GM18505 (cell line): ENCODE measurements around the gene NXT2.
"Not testable (repeated sequence)": the region's sequence is repeated elsewhere in the genome, so short reads cannot be mapped to it uniquely, and the experiment has no call there.

Experiments
- ATAC-seq: cut with Tn5 transposase; IDR thresholded peaks from one replicate; pipeline ENCODE4 v1.9.1; 2021; ENCODE audit not compliant: unreplicated experiment
- POLR2A ChIP-seq: IDR thresholded peaks from 4 replicates; pipeline ENCODE4 v1.6.1; 2011; ENCODE audit warnings: borderline replicate concordance; ENCODE audit not compliant: insufficient read depth, insufficient read length; ENCODE audit errors: extremely low read depth

The NXT2 gene

GRCh38 chrX:109536439-109537323 lies at the start of gene NXT2:
Gene NXT2 (plus strand): TSS chrX:109536844. CDS start chrX:109537007, 163 bp downstream.
- ATAC-seq: peak; percentile 98
- peak; percentile 88 for TF ChIP-seq POLR2A

GRCh38 chrX:109487640-109488039 lies 49.0 kb upstream of the NXT2 start:
- ATAC-seq: no peak
- TF ChIP-seq POLR2A: no peak

- ATAC-seq: no peak
- no peak for TF ChIP-seq POLR2A
Observed at GRCh38 chrX:109489174-109489573, 47.5 kb upstream of the NXT2 start.

- ATAC-seq: no peak
- no peak for TF ChIP-seq POLR2A
Observed at GRCh38 chrX:109498434-109498833, 38.2 kb upstream of the NXT2 start.

- ATAC-seq: no peak
- no peak for TF ChIP-seq POLR2A
Observed at GRCh38 chrX:109501176-109501575, 35.5 kb upstream of the NXT2 start.

GRCh38 chrX:109508915-109509314 lies 27.7 kb upstream of the NXT2 start:
- ATAC-seq: no peak

GRCh38 chrX:109511113-109511512 lies 25.5 kb upstream of the NXT2 start:
- ATAC-seq: no peak
- TF ChIP-seq POLR2A: no peak

More at GRCh38 chrX:109508915-109509314, 27.7 kb upstream of the NXT2 start:
- TF ChIP-seq POLR2A: no peak

- TF ChIP-seq POLR2A: no peak
- ATAC-seq: no peak
Observed at GRCh38 chrX:109519001-109519400, 17.6 kb upstream of the NXT2 start.

GRCh38 chrX:109533005-109533404 lies 3.6 kb upstream of the NXT2 start:
- no peak for TF ChIP-seq POLR2A
- ATAC-seq: no peak

GRCh38 chrX:109533631-109534030 lies 3.0 kb upstream of the NXT2 start:
- no peak for ATAC-seq
- TF ChIP-seq POLR2A: no peak

- no peak for TF ChIP-seq POLR2A
- ATAC-seq: no peak
Observed at GRCh38 chrX:109534933-109535332, 1.7 kb upstream of the NXT2 start.

GRCh38 chrX:109535578-109535977 lies 1.1 kb upstream of the NXT2 start:
- no peak for TF ChIP-seq POLR2A
- no peak for ATAC-seq

- TF ChIP-seq POLR2A: no peak
- no peak for ATAC-seq
Observed at GRCh38 chrX:109537324-109537665, 651 bp downstream of the NXT2 start.

GRCh38 chrX:109539007-109539406 lies 2.4 kb downstream of the NXT2 start:
- not testable (repeated sequence) for ATAC-seq

GRCh38 chrX:109553862-109554261 lies 17.2 kb downstream of the NXT2 start:
- TF ChIP-seq POLR2A: no peak
- no peak for ATAC-seq

GRCh38 chrX:109576083-109576482 lies 39.4 kb downstream of the NXT2 start:
- not testable (repeated sequence) for ATAC-seq

GRCh38 chrX:109577055-109577454 lies 40.4 kb downstream of the NXT2 start:
- TF ChIP-seq POLR2A: no peak
- no peak for ATAC-seq
